ENCODE measurements around the gene SBNO1. TPM values are rescaled to one million over a fixed set of nuclear protein-coding genes. Genes with fewer than 3 reads are reported as not detected.
A peak's percentile ranks its signal among the peaks of the same experiment; 100 is the strongest.

Gene SBNO1
- total RNA-seq, 1 experiment from 2014 or later: 68.7 TPM

DNA sequence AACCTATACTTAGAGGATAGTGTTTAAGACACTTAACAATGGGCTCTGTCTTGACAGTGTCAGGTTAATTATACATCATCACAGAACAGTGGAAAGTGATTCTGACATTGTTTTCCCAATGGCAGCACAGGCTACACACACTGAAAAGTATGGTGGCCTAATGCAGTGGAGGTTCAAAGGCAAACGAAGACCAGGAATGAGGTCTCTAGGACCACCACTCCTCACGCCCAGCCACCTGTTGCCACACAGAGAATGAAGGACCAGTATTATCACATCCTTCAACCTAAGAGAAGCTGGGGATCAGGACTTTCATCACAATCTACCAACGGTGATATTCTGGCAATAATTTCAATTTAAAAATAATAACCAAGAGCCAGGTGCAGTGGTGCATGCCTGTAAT, 58.4 kb downstream of the SBNO1 start:
- Histone ChIP-seq H3K9me3 (ENCODE audit: control insufficient read depth, insufficient read depth, low read depth, low read length) (no peaks in the 10 kb centered on the region), H3K4me1 (ENCODE audit: control insufficient read depth, insufficient read depth, low read length) (no peaks in the 10 kb centered on the region), H3K36me3 (ENCODE audit: control insufficient read depth, insufficient read depth, low read length) (peaks cover 28% of the 10 kb centered on the region), H3K27me3 (ENCODE audit: control insufficient read depth, insufficient read depth, low read length) (no peaks in the 10 kb centered on the region), H3K27ac (ENCODE audit: low read length) (no peak overlapping the region), H3K4me3 (ENCODE audit: low read depth in 2 of 2, low read length in 2 of 2) (no peak overlapping the region)
- TF ChIP-seq TCF7L2 (IDR thresholded peaks at IDR 0.05; ENCODE audit: low read depth, low read length) (no peak), POLR2AphosphoS5 (IDR thresholded peaks at IDR 0.05; ENCODE audit: low read depth, low read length) (no peak), SIN3A (IDR thresholded peaks at IDR 0.05; ENCODE audit: borderline replicate concordance, insufficient read depth, low read depth, low read length) (no peak)
- TF ChIP-seq, protein P1, sequence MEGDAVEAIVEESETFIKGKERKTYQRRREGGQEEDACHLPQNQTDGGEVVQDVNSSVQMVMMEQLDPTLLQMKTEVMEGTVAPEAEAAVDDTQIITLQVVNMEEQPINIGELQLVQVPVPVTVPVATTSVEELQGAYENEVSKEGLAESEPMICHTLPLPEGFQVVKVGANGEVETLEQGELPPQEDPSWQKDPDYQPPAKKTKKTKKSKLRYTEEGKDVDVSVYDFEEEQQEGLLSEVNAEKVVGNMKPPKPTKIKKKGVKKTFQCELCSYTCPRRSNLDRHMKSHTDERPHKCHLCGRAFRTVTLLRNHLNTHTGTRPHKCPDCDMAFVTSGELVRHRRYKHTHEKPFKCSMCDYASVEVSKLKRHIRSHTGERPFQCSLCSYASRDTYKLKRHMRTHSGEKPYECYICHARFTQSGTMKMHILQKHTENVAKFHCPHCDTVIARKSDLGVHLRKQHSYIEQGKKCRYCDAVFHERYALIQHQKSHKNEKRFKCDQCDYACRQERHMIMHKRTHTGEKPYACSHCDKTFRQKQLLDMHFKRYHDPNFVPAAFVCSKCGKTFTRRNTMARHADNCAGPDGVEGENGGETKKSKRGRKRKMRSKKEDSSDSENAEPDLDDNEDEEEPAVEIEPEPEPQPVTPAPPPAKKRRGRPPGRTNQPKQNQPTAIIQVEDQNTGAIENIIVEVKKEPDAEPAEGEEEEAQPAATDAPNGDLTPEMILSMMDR (IDR thresholded peaks at IDR 0.05): no peak
- TF ChIP-seq, protein P2, sequence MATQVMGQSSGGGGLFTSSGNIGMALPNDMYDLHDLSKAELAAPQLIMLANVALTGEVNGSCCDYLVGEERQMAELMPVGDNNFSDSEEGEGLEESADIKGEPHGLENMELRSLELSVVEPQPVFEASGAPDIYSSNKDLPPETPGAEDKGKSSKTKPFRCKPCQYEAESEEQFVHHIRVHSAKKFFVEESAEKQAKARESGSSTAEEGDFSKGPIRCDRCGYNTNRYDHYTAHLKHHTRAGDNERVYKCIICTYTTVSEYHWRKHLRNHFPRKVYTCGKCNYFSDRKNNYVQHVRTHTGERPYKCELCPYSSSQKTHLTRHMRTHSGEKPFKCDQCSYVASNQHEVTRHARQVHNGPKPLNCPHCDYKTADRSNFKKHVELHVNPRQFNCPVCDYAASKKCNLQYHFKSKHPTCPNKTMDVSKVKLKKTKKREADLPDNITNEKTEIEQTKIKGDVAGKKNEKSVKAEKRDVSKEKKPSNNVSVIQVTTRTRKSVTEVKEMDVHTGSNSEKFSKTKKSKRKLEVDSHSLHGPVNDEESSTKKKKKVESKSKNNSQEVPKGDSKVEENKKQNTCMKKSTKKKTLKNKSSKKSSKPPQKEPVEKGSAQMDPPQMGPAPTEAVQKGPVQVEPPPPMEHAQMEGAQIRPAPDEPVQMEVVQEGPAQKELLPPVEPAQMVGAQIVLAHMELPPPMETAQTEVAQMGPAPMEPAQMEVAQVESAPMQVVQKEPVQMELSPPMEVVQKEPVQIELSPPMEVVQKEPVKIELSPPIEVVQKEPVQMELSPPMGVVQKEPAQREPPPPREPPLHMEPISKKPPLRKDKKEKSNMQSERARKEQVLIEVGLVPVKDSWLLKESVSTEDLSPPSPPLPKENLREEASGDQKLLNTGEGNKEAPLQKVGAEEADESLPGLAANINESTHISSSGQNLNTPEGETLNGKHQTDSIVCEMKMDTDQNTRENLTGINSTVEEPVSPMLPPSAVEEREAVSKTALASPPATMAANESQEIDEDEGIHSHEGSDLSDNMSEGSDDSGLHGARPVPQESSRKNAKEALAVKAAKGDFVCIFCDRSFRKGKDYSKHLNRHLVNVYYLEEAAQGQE (IDR thresholded peaks at IDR 0.05; ENCODE audit: insufficient read depth in 1 of 2, low read depth in 2 of 2, low read length in 1 of 2): no peak
- POLR2A ChIA-PET: no interaction called here
- BruUV-seq (replicated peaks): no TSS peak
- no peak for ATAC-seq
- intact Hi-C loops (cut with micrococcal nuclease; ENCODE audit: unreplicated experiment): no loop called here
- no peak for DNase-seq (ENCODE audit: low read depth, low spot score)
- in situ Hi-C loops (cut with HindIII; ENCODE audit: low pct_unique_long_range_greater_than_20kb, low sequenced_read_pairs): no loop called here
- CTCF ChIA-PET: no interaction called here

DNA sequence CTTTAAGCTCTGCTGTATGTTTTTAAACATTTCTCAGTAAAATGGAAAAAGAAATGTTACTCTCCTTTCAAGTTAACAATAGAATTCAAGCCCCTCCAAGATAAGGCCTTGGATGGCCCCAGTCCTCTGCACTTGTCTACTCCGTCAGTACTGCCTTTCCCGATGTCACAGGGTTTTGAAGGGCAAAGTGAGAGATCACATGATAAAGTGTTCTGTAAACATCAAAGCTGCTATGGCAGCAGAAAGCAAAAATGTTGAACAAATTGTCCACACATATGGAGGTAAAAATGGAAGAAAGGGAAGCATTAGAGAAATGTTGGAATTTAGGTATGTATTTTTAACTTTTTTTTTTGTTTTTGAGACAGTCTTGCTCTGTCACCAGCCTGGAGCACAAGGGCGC, 59.5 kb downstream of the SBNO1 start:
- in situ Hi-C loops (cut with HindIII; ENCODE audit: low pct_unique_long_range_greater_than_20kb, low sequenced_read_pairs): no loop called here
- TSS peak; percentile 40 for BruUV-seq (replicated peaks)
- no peaks in the 10 kb centered on the region for H3K9me3 ChIP-seq (ENCODE audit: control insufficient read depth, insufficient read depth, low read depth, low read length)
- CTCF ChIA-PET: no interaction called here
- H3K4me1 ChIP-seq (ENCODE audit: control insufficient read depth, insufficient read depth, low read length): no peaks in the 10 kb centered on the region
- intact Hi-C loops (cut with micrococcal nuclease; ENCODE audit: unreplicated experiment): no loop called here
- H3K36me3 ChIP-seq (ENCODE audit: control insufficient read depth, insufficient read depth, low read length): peaks cover 25% of the 10 kb centered on the region
- H3K27me3 ChIP-seq (ENCODE audit: control insufficient read depth, insufficient read depth, low read length): no peaks in the 10 kb centered on the region
- no peak overlapping the region for H3K27ac ChIP-seq (ENCODE audit: low read length)
- TF ChIP-seq POLR2AphosphoS5 (IDR thresholded peaks at IDR 0.05; ENCODE audit: low read depth, low read length) (no peak), SIN3A (IDR thresholded peaks at IDR 0.05; ENCODE audit: borderline replicate concordance, insufficient read depth, low read depth, low read length) (no peak)
- POLR2A ChIA-PET: no interaction called here
- no peak for ATAC-seq
- DNase-seq (ENCODE audit: low read depth, low spot score): no peak
- H3K4me3 ChIP-seq (ENCODE audit: low read depth in 2 of 2, low read length in 2 of 2): no peak overlapping the region

DNA sequence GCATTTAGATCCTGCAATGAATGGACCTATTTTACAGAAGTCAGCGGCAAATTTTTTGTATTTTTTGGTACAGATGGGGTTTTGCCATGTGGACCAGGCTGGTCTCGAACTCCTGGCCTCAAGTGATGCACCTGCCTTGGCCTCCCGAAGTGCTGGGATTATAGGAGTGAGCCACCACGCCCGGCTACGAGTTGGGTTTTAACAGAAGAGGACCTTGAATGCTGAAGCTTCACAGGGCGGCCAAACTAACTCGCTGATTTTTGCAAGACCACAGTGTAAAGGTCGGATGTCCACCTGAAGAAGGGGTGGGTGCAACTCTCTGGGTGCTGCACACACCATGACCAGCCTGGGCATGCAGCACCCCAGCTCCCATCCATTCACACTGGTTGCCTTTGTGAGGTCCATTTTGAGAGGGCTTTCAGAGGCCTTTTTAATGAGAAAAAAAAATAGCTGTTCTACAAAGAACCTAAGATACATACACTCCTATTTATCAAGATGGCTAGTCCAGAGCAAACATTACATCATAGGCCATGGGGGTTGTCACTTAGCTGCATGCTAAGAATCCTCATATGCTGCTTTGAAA, 71.4 kb downstream of the SBNO1 start:
- Histone ChIP-seq H3K4me1 (ENCODE audit: control insufficient read depth, insufficient read depth, low read length) (no peaks in the 10 kb centered on the region), H3K36me3 (ENCODE audit: control insufficient read depth, insufficient read depth, low read length) (peaks cover 33% of the 10 kb centered on the region), H3K27me3 (ENCODE audit: control insufficient read depth, insufficient read depth, low read length) (no peaks in the 10 kb centered on the region), H3K27ac (ENCODE audit: low read length) (no peak overlapping the region), H3K9me3 (ENCODE audit: control insufficient read depth, insufficient read depth, low read depth, low read length) (no peaks in the 10 kb centered on the region), H3K4me3 (ENCODE audit: low read depth in 2 of 2, low read length in 2 of 2) (no peak overlapping the region)
- POLR2A ChIA-PET: interaction anchor here (0.6 kb wide), 1 partner anchor 19 kb away, joined by 3 read pairs; no protein-coding TSS in a partner anchor
- in situ Hi-C loops (cut with HindIII; ENCODE audit: low pct_unique_long_range_greater_than_20kb, low sequenced_read_pairs) (no loop called here), intact Hi-C loops (cut with micrococcal nuclease; ENCODE audit: unreplicated experiment) (no loop called here)
- CTCF ChIA-PET: no interaction called here
- TF ChIP-seq SIN3A (IDR thresholded peaks at IDR 0.05; ENCODE audit: borderline replicate concordance, insufficient read depth, low read depth, low read length) (no peak), POLR2AphosphoS5 (IDR thresholded peaks at IDR 0.05; ENCODE audit: low read depth, low read length) (no peak), TCF7L2 (IDR thresholded peaks at IDR 0.05; ENCODE audit: low read depth, low read length) (no peak)
- TF ChIP-seq, protein P2 (IDR thresholded peaks at IDR 0.05; ENCODE audit: insufficient read depth in 1 of 2, low read depth in 2 of 2, low read length in 1 of 2): no peak
- TF ChIP-seq, protein P1 (IDR thresholded peaks at IDR 0.05): no peak
- ATAC-seq (no peak), DNase-seq (ENCODE audit: low read depth, low spot score) (no peak)
- BruUV-seq (replicated peaks): no TSS peak

Measured in Panc1 (cell line).